NCI-H2081 treated with DMSO at 0.1 percent for 48 hours (cell line): ENCODE results near the gene BROX.
"Not testable (repeated sequence)": the region's sequence is repeated elsewhere in the genome, so short reads cannot be mapped to it uniquely, and the experiment has no call there.

Experiments
- DNase-seq: peaks from one replicate; lab custom pipeline; 2025; lab: John Stamatoyannopoulos, UW

Gene BROX

DNA sequence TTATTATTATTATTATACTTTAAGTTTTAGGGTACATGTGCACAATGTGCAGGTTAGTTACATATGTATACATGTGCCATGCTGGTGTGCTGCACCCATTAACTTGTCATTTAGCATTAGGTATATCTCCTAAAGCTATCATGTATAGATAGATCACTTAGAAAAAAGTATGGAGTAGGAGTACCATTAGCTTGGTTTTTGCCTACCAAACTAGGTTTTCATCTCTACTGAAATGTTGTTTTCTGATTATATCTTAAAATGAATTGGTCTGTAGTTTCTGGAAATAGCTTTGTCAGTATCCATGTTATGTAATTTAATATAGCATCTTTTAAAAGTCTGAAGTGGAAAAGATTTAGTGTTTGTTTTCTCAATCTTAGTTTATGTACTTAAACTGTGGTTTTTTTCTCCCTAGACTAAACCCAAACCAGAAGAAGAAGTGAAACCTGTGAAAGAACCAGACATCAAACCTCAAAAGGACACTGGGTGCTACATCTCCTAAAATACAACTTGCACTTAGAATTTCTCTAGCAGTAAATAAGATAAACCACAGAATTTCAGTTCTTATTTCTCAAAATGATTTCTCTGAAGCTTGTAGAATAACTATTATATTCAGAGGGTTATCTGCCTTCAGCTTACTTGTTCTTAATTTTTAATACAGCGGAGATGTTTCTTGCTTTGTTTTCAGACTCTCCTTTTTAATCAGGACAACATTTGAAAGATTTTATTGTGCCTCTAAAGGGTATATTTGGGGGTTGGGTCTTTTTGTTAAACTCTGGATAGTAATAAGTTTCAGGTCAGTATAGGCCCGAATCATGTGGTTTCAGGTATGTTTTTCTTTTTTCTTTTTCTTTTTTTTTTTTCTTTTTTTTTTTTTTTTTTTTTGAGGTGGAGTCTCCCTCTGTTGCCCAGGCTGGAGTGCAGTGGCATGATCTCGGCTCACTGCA lies 20.1 kb downstream of the BROX start:
- no peak for DNase-seq

- DNase-seq: no peak
Measured at GRCh38 chr1:222734740-222735139, 22.4 kb downstream of the BROX start.

DNA sequence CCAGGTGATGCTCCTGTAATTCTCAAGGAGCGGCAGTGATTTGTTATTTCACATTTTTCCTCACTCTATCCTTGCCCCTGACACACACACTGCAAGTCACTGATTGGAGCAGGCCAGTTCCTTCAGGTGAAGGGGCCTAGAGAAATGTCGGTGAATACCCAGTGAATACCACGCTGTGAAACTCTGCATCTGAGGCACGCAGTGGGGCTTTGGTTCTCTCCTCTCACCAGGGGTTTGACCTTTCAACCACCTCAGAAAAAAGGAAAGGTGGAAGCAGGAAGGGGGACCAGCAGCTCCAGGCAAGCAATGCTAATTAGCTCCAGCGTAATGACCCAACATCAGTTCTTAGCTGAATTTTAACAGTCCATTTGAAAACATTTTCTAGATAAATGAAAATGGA lies 24.1 kb downstream of the BROX start:
- no peak for DNase-seq

- no peak for DNase-seq
Measured at GRCh38 chr1:222736972-222737371, 24.6 kb downstream of the BROX start, which contains the start of gene FAM177B. Gene FAM177B, plus strand, starts transcription at chr1:222737202. Its CDS starts 9,344 bp downstream, at chr1:222746546.

DNA sequence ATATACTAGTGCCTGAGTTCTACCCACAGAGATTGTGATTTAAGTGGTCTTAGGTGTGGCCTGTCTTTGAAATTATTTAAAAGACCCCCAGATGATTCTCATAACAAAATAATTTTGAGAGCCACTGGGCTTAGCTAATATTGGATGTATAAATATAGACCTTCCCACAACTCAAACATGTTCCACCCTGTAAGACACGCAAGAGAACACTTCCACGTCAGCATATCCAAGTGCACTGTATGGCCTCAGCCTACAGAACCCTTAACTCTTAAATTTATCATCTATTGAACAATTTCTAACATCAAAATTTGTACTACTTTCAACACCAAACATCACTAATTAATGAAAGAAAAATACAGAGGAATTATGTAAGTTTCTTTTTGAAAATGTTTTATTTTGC lies 27.1 kb downstream of the BROX start:
- no peak for DNase-seq

DNA sequence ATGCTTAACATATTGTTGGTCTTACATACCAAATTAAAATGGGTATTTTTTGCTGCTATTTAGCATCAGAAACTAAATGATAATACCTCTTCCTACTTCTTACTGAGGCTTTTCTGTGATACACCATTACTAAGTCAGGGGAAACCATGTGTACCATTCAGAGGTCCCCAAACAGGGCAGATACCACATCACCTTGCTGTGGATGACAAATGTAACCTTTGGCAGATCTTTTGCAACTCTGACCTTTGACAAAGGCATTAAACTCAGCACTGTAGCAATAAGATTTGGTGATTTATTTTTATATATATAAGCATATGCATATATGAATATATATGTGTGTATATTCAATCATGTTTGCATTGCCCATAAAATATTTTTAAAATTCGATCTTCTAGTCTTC lies 27.6 kb downstream of the BROX start:
- no peak for DNase-seq

- DNase-seq: not testable (repeated sequence)
Measured at GRCh38 chr1:222741630-222742457, 29.5 kb downstream of the BROX start.

GRCh38 chr1:222749927-222750326 lies 37.6 kb downstream of the BROX start:
- DNase-seq: no peak

- DNase-seq: no peak
Measured at GRCh38 chr1:222750651-222751050, 38.3 kb downstream of the BROX start.

GRCh38 chr1:222751255-222751654 lies 38.9 kb downstream of the BROX start:
- DNase-seq: no peak

- DNase-seq: no peak
Measured at GRCh38 chr1:222754366-222755139, 42.2 kb downstream of the BROX start.

- DNase-seq: no peak
Measured at GRCh38 chr1:222757646-222758268, 45.4 kb downstream of the BROX start.

- no peak for DNase-seq
Measured at GRCh38 chr1:222759451-222760035, 47.2 kb downstream of the BROX start.

DNA sequence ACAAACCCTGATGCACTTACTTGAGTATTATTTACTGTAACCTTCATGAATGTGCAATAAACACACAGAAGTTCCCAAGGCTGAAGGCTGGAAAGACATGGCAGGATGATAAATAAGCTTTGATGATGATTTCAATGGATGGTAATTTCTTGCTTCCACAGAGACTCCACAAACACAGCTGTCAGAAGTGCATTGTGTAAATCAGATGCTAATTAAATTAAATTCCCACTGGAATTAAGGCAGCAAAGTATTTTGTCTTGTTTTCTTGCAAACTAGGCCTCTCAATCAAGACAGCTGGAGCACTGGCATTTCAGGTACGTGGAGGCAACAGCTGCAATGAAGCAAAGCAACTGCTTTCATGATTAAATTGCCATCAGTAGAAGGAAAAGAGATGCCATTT lies 48.7 kb downstream of the BROX start:
- DNase-seq: no peak

DNA sequence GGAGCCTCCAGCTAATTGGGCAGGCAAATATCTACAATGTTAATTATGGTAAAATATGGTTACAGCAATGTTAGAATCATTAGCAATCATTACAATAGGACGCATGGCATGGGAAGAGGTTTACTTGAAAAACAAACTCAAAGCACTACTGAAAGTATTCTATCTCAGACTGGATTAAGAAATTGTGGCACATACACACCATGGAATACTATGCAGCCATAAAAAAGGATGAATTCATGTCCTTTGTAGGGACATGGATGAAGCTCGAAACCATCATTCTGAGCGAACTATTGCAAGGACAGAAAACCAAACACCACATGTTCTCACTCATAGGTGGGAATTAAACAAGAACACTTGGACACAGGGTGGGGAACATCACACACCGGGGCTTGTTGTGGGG lies 49.8 kb downstream of the BROX start:
- DNase-seq: not testable (repeated sequence)

DNA sequence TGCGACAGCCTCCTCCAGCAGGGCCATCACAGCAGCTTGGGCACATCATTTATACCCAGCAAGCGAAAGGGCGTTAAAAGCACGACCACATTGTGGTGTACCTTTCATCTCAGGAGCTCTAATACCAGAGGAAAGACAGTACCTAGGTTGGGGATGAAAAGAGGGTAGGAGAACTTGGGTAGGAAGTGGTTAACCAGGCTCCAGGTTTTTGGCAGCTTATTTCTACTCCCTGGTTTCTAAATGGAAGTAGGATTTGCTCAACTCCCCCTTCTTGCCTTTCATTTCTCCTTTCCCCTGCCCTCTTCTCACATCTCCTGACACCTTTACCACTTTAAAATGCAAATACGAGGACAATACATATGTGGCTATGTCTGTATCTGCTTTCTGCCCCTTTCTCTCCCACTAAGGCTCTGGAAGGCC lies 54.8 kb downstream of the BROX start:
- DNase-seq: no peak

DNA sequence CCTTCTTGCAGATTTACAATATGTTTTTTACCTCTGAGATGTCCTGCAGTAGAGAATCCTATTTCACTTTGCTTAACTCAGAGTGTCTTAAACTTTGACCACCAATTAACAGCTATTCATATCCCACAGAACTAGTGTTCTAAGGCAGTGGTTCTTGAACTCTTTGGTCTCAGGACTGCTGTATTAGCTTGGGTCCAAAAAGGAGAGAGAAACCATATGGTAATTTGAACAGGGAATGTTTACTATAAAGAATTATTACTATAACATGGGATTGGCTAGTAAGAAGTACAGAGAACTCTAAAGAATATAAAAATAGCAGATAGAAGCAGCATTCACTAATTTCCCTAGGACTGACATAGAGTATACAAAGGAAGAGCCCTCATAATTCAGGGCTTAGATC lies 56.2 kb downstream of the BROX start:
- no peak for DNase-seq

DNA sequence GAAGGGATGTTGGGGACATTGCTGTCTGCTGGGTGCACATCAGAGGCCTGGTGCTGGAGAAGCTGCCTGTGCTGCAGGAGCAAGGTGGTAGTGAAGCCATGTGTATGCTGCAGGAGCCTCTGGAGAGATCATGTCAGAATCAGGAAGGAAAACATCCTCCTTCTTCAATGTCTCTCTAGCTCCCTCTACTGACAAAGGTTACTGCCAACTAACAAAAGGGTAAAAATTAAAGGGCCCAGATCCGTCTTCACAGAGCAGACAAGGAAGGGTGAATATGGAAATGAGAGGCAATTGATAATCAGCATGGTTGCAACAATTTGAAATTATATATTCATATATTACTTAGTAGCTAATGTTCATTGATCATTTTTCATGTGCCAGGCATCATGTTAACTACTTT lies 56.8 kb downstream of the BROX start:
- no peak for DNase-seq

- DNase-seq: no peak
Measured at GRCh38 chr1:222769971-222770620, 57.7 kb downstream of the BROX start.

DNA sequence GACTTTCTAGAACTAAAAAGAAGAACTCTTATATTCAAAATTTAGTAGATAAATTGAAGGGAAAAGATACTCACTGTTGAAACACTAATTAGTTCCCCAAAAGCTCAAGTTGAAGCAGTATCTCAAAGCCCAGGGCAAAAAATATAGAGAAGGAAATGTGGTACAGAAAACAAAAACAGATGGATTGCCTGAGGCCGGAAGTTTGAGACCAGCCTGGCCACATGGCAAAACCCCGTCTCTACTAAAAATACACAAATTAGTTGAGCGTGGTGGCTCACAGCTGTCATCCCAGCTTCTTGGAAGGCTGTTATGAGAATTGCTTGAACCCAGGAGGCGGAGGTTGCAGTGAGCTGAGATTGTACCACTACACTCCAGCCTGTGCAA lies 60.6 kb downstream of the BROX start:
- DNase-seq: no peak

- DNase-seq: peak; percentile 39
Measured at GRCh38 chr1:222777463-222777862, 65.1 kb downstream of the BROX start.
